K562 (cell line): ENCODE measurements around the gene AASS. TPM values are rescaled to one million over a fixed set of nuclear protein-coding genes. Genes with fewer than 3 reads are reported as not detected.

Source experiments
- ATAC-seq: fragments of 200-7000 bp; cut with Tn5 transposase; 3 replicates; pipeline ENCODE4 v1.9.1; 2020; ENCODE audit warnings: moderate library complexity
- BruUV-seq: library from RNA; stranded (reverse); fragments of 400-500 nt; replicated peaks from 2 replicates; lab custom pipeline; 2021; lab: Mats Ljungman, UMichigan
- CTCF ChIA-PET: fragments of 300-600 bp; formaldehyde crosslinking; extraction: SDS; loops from one replicate; lab custom pipeline; 2021; ENCODE audit warnings: low intra/inter-chr PET ratio; lab: Yijun Ruan, JAX
- POLR2A ChIA-PET: fragments of 300-600, 350-650 bp; sonication (Branson Sonifier 250); formaldehyde crosslinking; extraction: SDS; loops from one replicate; lab custom pipeline; 2021; ENCODE audit warnings: antibody characterized with exemption, inconsistent platforms; lab: Yijun Ruan, JAX
- DNase-seq, 4 experiments: peaks; one replicate each; pipeline versions ENCODE4 v3.0.0 to v3.0.0-alpha.2; 2011 to 2018; ENCODE audit warnings: low spot score in 3 of 4, mixed read lengths in 3 of 4; ENCODE audit errors: extremely low read depth in 1 of 4
- FAIRE-seq: peaks from 2 replicates; lab custom pipeline; 2011; peaks lifted over from hg19 to GRCh38; lab: Jason Lieb, UNC
- H2AFZ ChIP-seq: 2 replicates; pipeline ENCODE4 v1.6.0; 2011; ENCODE audit warnings: low read depth, low read length, control low read depth, inconsistent platforms
- H3K27ac ChIP-seq: fragments of 200-600 bp; 3 replicates; pipeline ENCODE4 v1.8.0; 2011; ENCODE audit warnings: low read depth, mild to moderate bottlenecking, control low read depth, inconsistent platforms, low read length, moderate library complexity, mixed read lengths; ENCODE audit errors: extremely low read depth
- H3K27me3 ChIP-seq, 2 experiments: fragments of 300-600 bp in 1 of 2; 2 replicates in 1 of 2; 3 replicates in 1 of 2; pipeline versions ENCODE4 v1.6.0 to v1.8.0; 2011; ENCODE audit warnings: inconsistent platforms in 2 of 2, low read length in 2 of 2, mild to moderate bottlenecking in 1 of 2, mixed read lengths in 1 of 2, moderate library complexity in 1 of 2; ENCODE audit not compliant: control insufficient read depth in 2 of 2, insufficient read depth in 2 of 2
- H3K36me3 ChIP-seq: fragments of 300-600 bp; 3 replicates; pipeline ENCODE4 v1.8.0; 2011; ENCODE audit warnings: mild to moderate bottlenecking, low read length, inconsistent platforms; ENCODE audit not compliant: control insufficient read depth, insufficient read depth
- H3K4me1 ChIP-seq, 2 experiments: fragments of 200-600 bp in 1 of 2; replicated peaks in 1 of 2; 2 replicates in 1 of 2; 3 replicates in 1 of 2; pipeline versions ENCODE4 v1.5.1 to v1.8.0; 2011; ENCODE audit warnings: inconsistent platforms in 2 of 2, low read length in 2 of 2, mild to moderate bottlenecking in 1 of 2, mixed read lengths in 1 of 2, moderate library complexity in 1 of 2; ENCODE audit not compliant: control insufficient read depth in 2 of 2, insufficient read depth in 2 of 2
- H3K4me2 ChIP-seq: 2 replicates; pipeline ENCODE4 v1.6.1; 2011; ENCODE audit warnings: low read length, control low read depth, inconsistent platforms, mixed read lengths; ENCODE audit not compliant: insufficient read depth
- H3K4me3 ChIP-seq: fragments of 200-600 bp; sonication (generic), shearing (Covaris generic); 2 replicates; pipeline ENCODE4 v1.5.1; 2016; ENCODE audit warnings: control low read depth, inconsistent platforms
- H3K79me2 ChIP-seq: fragments of 200-600 bp; 3 replicates; pipeline ENCODE4 v1.8.0; 2011; ENCODE audit warnings: low read length, inconsistent platforms; ENCODE audit not compliant: control insufficient read depth, insufficient read depth
- H3K9ac ChIP-seq, 2 experiments: 2 replicates each; pipeline versions ENCODE4 v1.6.0 to v1.6.1; 2011; ENCODE audit warnings: low read depth in 2 of 2, low read length in 2 of 2, control low read depth in 1 of 2, inconsistent platforms in 1 of 2, mild to moderate bottlenecking in 1 of 2, mixed read lengths in 1 of 2; ENCODE audit not compliant: insufficient read depth in 1 of 2
- H3K9me1 ChIP-seq: one replicate; pipeline ENCODE4 v1.6.0; 2011; ENCODE audit warnings: inconsistent platforms, mild to moderate bottlenecking, low read length, moderate library complexity; ENCODE audit not compliant: control insufficient read depth, insufficient read depth
- H3K9me3 ChIP-seq: replicated peaks from 2 replicates; pipeline ENCODE4 v1.5.1; 2011; ENCODE audit warnings: low read depth, low read length, inconsistent platforms; ENCODE audit not compliant: control insufficient read depth, insufficient read depth
- H4K20me1 ChIP-seq: replicated peaks from 2 replicates; pipeline ENCODE4 v1.6.1; 2011; ENCODE audit warnings: low read length, inconsistent platforms, mixed read lengths; ENCODE audit not compliant: control insufficient read depth, insufficient read depth
- ARHGAP35 ChIP-seq: fragments of 450-650 bp; IDR thresholded peaks from 2 replicates; pipeline ENCODE4 v1.6.1; 2018; ENCODE audit not compliant: partially characterized antibody
- CHD2 ChIP-seq: IDR thresholded peaks from 2 replicates; pipeline ENCODE4 v1.6.1; 2011; ENCODE audit warnings: low read depth, low read length
- LARP7 ChIP-seq: fragments of 450-650 bp; IDR thresholded peaks from 2 replicates; pipeline ENCODE4 v1.6.1; 2016
- RFX1 ChIP-seq: fragments of 450-650 bp; IDR thresholded peaks from 2 replicates; pipeline ENCODE4 v1.6.1; 2016; ENCODE audit warnings: mild to moderate bottlenecking, moderate library complexity
- WGBS: fragments of 100-300 bp; shearing (Covaris generic); methylation state at CpG from one replicate; pipeline ENCODE4 v1.1.6; 2016; ENCODE audit warnings: low coverage, mixed read lengths; ENCODE audit not compliant: insufficient coverage; ENCODE audit errors: missing lambda C conversion rate; 5-methylcytosine and 5-hydroxymethylcytosine counted together
- in situ Hi-C: fragments of 300-500 bp; cut with MboI; formaldehyde crosslinking; loops from 4 replicates; pipeline ENCODE4 v1.15.0; 2018; ENCODE audit warnings: inconsistent platforms, mixed read lengths
- intact Hi-C: fragments of 100-400 bp; cut with micrococcal nuclease; formaldehyde crosslinking; loops from 2 replicates; pipeline ENCODE4 v1.14.2; 2022
- polyA plus RNA-seq, 8 experiments: library from polyadenylated mRNA; depleted of rRNA in 4 of 8; stranded (reverse) in 5 of 8; unstranded in 3 of 8; fragments of >200 nt; fragmentation: Nextera tagmentation in 2 of 8; fragmentation: Illumina TruSeq in 1 of 8; extraction: Ambion mirVana in 2 of 8; extraction: Trizol in 1 of 8; gene quantifications; 2 replicates each; pipeline versions ENCODE4 v1.2.1 to v1.2.3, GENCODE V29; 2011 to 2014; ENCODE audit warnings: inconsistent platforms in 1 of 8, missing spikeins in 1 of 8
- total RNA-seq, 7 experiments: library from RNA; depleted of rRNA in 6 of 7; stranded (reverse); fragments of >200 nt in 6 of 7; fragmentation: Illumina TruSeq in 2 of 7; extraction: Trizol in 2 of 7; gene quantifications; 2 replicates each; pipeline versions ENCODE4 v1.2.1 to v1.2.3, GENCODE V29; 2011 to 2021; ENCODE audit warnings: low replicate concordance in 1 of 7
- TF ChIP-seq, protein P1 (sequence below), 2 experiments: fragments of 450-650 bp; IDR thresholded peaks; 2 replicates each; pipeline ENCODE4 v1.6.1; 2016; ENCODE audit warnings: mild to moderate bottlenecking in 2 of 2, borderline replicate concordance in 1 of 2, low read depth in 1 of 2, moderate library complexity in 1 of 2

AASS gene
- total and polyA plus RNA-seq, 9 of the 15 experiments (the other 6 are each of a cell fraction or from before 2014, with no cell fraction given): 0.04 to 0.38 (median 0.07) TPM; not detected in 6

- Histone ChIP-seq H4K20me1 (no peaks in the 10 kb centered on the region), H3K9me3 (no peaks in the 10 kb centered on the region), H3K9me1 (no peaks in the 10 kb centered on the region), H2AFZ (no peak overlapping the region), H3K27ac (no peak overlapping the region), H3K36me3 (no peaks in the 10 kb centered on the region), H3K9ac (no peak overlapping the region), H3K79me2 (no peaks in the 10 kb centered on the region), H3K4me2 (no peak overlapping the region), H3K4me3 (no peak overlapping the region), H3K27me3 (no peaks in the 10 kb centered on the region), H3K4me1 (no peaks in the 10 kb centered on the region)
- POLR2A ChIA-PET: no interaction called here
- WGBS: 2% methylated on average over 3 of the region's 3 CpGs
- DNase-seq: no peak
- no peak for TF ChIP-seq LARP7
- TF ChIP-seq CHD2: no peak
- no peak for TF ChIP-seq RFX1
- no peak for FAIRE-seq
- CTCF ChIA-PET: no interaction called here
- no peak for ATAC-seq
- BruUV-seq: no TSS peak
- in situ Hi-C loops: no loop called here
- intact Hi-C loops: no loop called here
Observed at GRCh38 chr7:122073635-122074034, 70.4 kb downstream of the AASS start.

DNA sequence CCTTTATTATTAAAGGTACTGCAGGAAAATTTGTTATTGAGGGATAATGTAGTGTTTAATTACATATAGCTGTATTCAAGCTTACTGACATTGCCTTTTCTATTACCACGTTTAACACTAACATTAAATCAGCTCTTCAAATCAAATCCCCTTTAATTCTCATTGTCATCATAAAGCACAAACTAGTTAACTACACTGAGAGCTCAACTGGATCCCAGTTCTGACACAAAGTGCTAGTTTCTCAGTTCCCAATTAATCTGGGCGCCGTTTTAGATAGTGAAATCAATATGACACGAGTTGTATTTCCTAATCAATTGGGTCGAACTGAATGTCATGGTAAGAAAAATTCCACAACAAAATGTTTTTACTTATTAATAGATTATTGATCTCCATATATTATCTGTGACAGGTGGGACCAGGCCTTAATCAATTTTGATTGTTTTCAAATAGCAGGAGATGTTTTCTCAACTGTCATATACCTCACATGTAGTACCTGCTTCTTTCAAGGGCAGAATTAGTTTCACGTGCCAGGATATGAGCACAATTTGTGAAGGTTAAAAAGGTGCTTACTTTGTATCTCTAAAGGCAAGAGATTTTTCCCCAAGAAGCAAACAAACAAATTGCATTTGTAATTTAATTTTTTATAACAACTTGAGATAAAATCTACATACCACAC is 71.0 kb downstream of the AASS start:
- no peaks in the 10 kb centered on the region for H4K20me1 ChIP-seq
- H3K9me3 ChIP-seq: no peaks in the 10 kb centered on the region
- in situ Hi-C loops (no loop called here), intact Hi-C loops (no loop called here)
- no peaks in the 10 kb centered on the region for H3K4me1 ChIP-seq
- 0% methylated on average over 6 of the region's 6 CpGs for WGBS
- no peak overlapping the region for H3K4me2 ChIP-seq
- H2AFZ ChIP-seq: no peak overlapping the region
- ChIA-PET CTCF (no interaction called here), POLR2A (no interaction called here)
- no peak for DNase-seq
- H3K9me1 ChIP-seq: no peaks in the 10 kb centered on the region
- H3K36me3 ChIP-seq: no peaks in the 10 kb centered on the region
- ATAC-seq: no peak
- BruUV-seq: no TSS peak
- FAIRE-seq: peak; percentile 60
- no peaks in the 10 kb centered on the region for H3K79me2 ChIP-seq
- H3K9ac ChIP-seq: no peak overlapping the region
- H3K27me3 ChIP-seq: no peaks in the 10 kb centered on the region
- no peak overlapping the region for H3K4me3 ChIP-seq
- H3K27ac ChIP-seq: no peak overlapping the region
- no peak for TF ChIP-seq ARHGAP35
- TF ChIP-seq, protein P1, sequence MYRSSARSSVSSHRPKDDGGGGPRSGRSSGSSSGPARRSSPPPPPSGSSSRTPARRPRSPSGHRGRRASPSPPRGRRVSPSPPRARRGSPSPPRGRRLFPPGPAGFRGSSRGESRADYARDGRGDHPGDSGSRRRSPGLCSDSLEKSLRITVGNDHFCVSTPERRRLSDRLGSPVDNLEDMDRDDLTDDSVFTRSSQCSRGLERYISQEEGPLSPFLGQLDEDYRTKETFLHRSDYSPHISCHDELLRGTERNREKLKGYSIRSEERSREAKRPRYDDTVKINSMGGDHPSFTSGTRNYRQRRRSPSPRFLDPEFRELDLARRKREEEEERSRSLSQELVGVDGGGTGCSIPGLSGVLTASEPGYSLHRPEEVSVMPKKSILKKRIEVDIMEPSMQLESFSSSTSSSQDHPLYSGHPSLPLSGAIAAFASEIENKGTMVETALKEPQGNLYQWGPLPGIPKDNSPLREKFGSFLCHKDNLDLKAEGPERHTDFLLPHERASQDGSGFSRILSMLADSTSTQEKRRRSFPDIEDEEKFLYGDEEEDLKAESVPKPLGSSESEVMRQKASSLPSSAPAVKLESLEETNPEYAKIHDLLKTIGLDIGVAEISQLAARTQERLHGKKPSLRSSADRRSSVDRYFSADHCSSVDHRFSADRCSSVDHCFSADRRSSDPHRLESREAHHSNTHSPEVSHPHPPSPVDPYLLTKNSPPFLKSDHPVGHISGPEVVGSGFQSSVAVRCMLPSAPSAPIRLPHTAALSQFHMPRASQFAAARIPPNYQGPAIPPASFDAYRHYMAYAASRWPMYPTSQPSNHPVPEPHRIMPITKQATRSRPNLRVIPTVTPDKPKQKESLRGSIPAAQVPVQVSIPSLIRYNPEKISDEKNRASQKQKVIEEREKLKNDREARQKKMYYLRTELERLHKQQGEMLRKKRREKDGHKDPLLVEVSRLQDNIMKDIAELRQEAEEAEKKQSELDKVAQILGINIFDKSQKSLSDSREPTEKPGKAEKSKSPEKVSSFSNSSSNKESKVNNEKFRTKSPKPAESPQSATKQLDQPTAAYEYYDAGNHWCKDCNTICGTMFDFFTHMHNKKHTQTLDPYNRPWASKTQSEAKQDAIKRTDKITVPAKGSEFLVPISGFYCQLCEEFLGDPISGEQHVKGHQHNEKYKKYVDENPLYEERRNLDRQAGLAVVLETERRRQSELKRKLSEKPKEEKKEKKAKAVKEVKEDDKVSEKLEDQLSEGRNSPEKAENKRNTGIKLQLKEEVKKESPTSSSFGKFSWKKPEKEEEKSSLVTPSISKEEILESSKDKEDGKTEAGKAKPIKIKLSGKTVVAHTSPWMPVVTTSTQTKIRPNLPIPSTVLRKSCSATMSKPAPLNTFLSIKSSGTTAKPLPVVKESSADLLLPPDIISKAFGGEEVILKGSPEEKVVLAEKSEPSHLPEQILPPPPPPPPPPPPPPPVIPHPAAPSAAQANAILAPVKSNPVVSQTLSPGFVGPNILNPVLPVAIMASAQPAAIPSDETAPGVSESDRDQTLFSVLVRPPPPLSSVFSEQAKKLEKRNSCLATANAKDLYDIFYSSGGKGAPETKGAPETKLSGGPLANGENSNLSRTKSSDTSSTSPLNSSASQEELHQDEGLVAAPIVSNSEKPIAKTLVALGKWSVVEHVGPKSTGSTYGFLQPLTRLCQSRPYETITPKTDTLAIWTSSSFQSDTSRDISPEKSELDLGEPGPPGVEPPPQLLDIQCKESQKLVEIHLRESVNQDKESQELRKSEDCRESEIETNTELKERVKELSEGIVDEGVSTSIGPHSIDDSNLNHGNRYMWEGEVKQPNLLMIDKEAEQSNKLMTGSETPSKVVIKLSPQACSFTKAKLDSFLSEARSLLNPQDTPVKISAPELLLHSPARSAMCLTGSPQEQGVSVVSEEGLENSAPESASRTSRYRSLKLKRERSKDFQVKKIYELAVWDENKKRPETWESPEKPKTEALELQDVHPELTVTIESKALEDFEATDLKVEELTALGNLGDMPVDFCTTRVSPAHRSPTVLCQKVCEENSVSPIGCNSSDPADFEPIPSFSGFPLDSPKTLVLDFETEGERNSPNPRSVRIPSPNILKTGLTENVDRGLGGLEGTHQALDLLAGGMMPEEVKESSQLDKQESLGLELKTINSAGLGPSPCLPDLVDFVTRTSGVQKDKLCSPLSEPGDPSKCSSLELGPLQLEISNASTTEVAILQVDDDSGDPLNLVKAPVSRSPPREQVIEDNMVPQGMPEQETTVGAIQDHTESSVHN (IDR thresholded peaks at IDR 0.05; ENCODE audit: borderline replicate concordance in 1 of 2, low read depth in 1 of 2): no peak
